H1 (cell line): ENCODE data around the gene GOLGB1. TPM values are rescaled to one million over a fixed set of nuclear protein-coding genes. Genes with fewer than 3 reads are reported as not detected.

Source experiments
- CTCF ChIA-PET: fragments of 300-600 bp; sonication (Branson Sonifier 250); formaldehyde crosslinking; loops from one replicate; lab custom pipeline; 2021; ENCODE audit not compliant: partially characterized antibody; lab: Charles Lee
- POLR2A ChIA-PET: fragments of 300-600 bp; sonication (Branson Sonifier 250); formaldehyde crosslinking; loops from one replicate; lab custom pipeline; 2021; ENCODE audit warnings: inconsistent platforms; ENCODE audit not compliant: partially characterized antibody; lab: Charles Lee
- DNase-seq, 2 experiments: peaks; one replicate each; pipeline versions ENCODE4 v3.0.0 to v3.0.0-alpha.2; 2010 to 2022; ENCODE audit warnings: low spot score in 2 of 2, low read depth in 1 of 2, mixed read lengths in 1 of 2
- FAIRE-seq: peaks from 2 replicates; lab custom pipeline; 2011; peaks lifted over from hg19 to GRCh38; lab: Jason Lieb, UNC
- H2AFZ ChIP-seq: 2 replicates; pipeline ENCODE4 v1.8.1; 2012; ENCODE audit warnings: low read length, inconsistent platforms
- H2AK5ac ChIP-seq: 2 replicates; pipeline ENCODE4 v1.6.1; 2013; ENCODE audit warnings: low read depth, low read length
- H2BK120ac ChIP-seq: replicated peaks from 2 replicates; pipeline ENCODE3; 2013; ENCODE audit warnings: low read depth, low read length, inconsistent platforms
- H2BK12ac ChIP-seq: 2 replicates; pipeline ENCODE4 v1.6.1; 2013; ENCODE audit warnings: low read depth, low read length
- H2BK15ac ChIP-seq: 2 replicates; pipeline ENCODE4 v1.6.1; 2013; ENCODE audit warnings: low read length
- H2BK20ac ChIP-seq: 2 replicates; pipeline ENCODE4 v1.6.1; 2013; ENCODE audit warnings: low read length
- H2BK5ac ChIP-seq: 2 replicates; pipeline ENCODE4 v1.6.1; 2013; ENCODE audit warnings: low read depth, low read length
- H3K14ac ChIP-seq: 2 replicates; pipeline ENCODE4 v1.6.1; 2013; ENCODE audit warnings: inconsistent platforms; ENCODE audit not compliant: insufficient read length
- H3K18ac ChIP-seq: 2 replicates; pipeline ENCODE4 v1.6.1; 2013; ENCODE audit warnings: low read length; ENCODE audit errors: extremely low read depth
- H3K23ac ChIP-seq: 2 replicates; pipeline ENCODE4 v1.6.1; 2013; ENCODE audit warnings: inconsistent platforms; ENCODE audit not compliant: insufficient read length
- H3K23me2 ChIP-seq: 2 replicates; pipeline ENCODE4 v1.6.1; 2013; ENCODE audit warnings: low read depth, low read length
- H3K27ac ChIP-seq: 2 replicates; pipeline ENCODE4 v1.6.1; 2011; ENCODE audit warnings: low read depth, low read length, inconsistent platforms
- H3K27me3 ChIP-seq, 4 experiments: replicated peaks in 1 of 4; 1 replicate in 1 of 4; 2 replicates in 3 of 4; pipeline versions ENCODE4 v1.6.1 to v1.8.1; 2011 to 2013; ENCODE audit warnings: low read length in 3 of 4, mild to moderate bottlenecking in 3 of 4, inconsistent platforms in 2 of 4, mixed read lengths in 2 of 4, moderate library complexity in 1 of 4; ENCODE audit not compliant: control insufficient read depth in 3 of 4, insufficient read depth in 3 of 4; ENCODE audit errors: extremely low read depth in 1 of 4
- H3K36me3 ChIP-seq, 4 experiments: 2 replicates each; pipeline versions ENCODE4 v1.6.1 to v1.8.1; 2011 to 2013; ENCODE audit warnings: mild to moderate bottlenecking in 4 of 4, low read length in 3 of 4, moderate library complexity in 2 of 4, control low read depth in 1 of 4, inconsistent platforms in 1 of 4; ENCODE audit not compliant: insufficient read depth in 4 of 4, control insufficient read depth in 2 of 4
- H3K4ac ChIP-seq: replicated peaks from 2 replicates; pipeline ENCODE3; 2013; ENCODE audit warnings: low read length, low read depth, mixed read lengths, inconsistent platforms; ENCODE audit not compliant: insufficient read length
- H3K4me1 ChIP-seq, 4 experiments: replicated peaks in 1 of 4; 1 replicate in 1 of 4; 2 replicates in 3 of 4; pipeline versions ENCODE4 v1.6.1 to v1.8.1; 2011 to 2013; ENCODE audit warnings: low read length in 3 of 4, inconsistent platforms in 2 of 4, mixed read lengths in 1 of 4; ENCODE audit not compliant: insufficient read depth in 4 of 4, control insufficient read depth in 3 of 4
- H3K4me2 ChIP-seq, 2 experiments: 2 replicates each; pipeline versions ENCODE4 v1.6.1 to v1.8.1; 2011 to 2013; ENCODE audit warnings: low read depth in 2 of 2, low read length in 2 of 2, control low read depth in 1 of 2, inconsistent platforms in 1 of 2, mild to moderate bottlenecking in 1 of 2; ENCODE audit not compliant: insufficient read depth in 1 of 2
- H3K4me3 ChIP-seq, 4 experiments: fragments of 200-600, 300-600 bp in 1 of 4; sonication (generic), shearing (Covaris generic), sonication (Bioruptor Twin) in 1 of 4; 2 replicates each; pipeline versions ENCODE4 v1.5.1 to v1.8.1; 2011 to 2016; ENCODE audit warnings: low read length in 4 of 4, low read depth in 3 of 4, control low read depth in 2 of 4, inconsistent platforms in 2 of 4, mild to moderate bottlenecking in 2 of 4, mixed read lengths in 1 of 4, moderate library complexity in 1 of 4; ENCODE audit not compliant: insufficient read depth in 2 of 4; ENCODE audit errors: extremely low read depth in 1 of 4
- H3K56ac ChIP-seq: replicated peaks from 2 replicates; pipeline ENCODE3; 2013; ENCODE audit warnings: low read depth, mild to moderate bottlenecking, mixed read lengths, low read length, inconsistent platforms; ENCODE audit not compliant: insufficient read length
- H3K79me1 ChIP-seq: 2 replicates; pipeline ENCODE4 v1.6.1; 2013; ENCODE audit warnings: low read depth, low read length, control low read depth
- H3K79me2 ChIP-seq, 2 experiments: 2 replicates each; pipeline versions ENCODE4 v1.6.1 to v1.8.1; 2012 to 2013; ENCODE audit warnings: low read length in 2 of 2, mild to moderate bottlenecking in 2 of 2, inconsistent platforms in 1 of 2; ENCODE audit not compliant: insufficient read depth in 2 of 2, control insufficient read depth in 1 of 2
- H3K9ac ChIP-seq, 4 experiments: replicated peaks in 1 of 4; 1 replicate in 1 of 4; 2 replicates in 3 of 4; pipeline versions ENCODE4 v1.6.1 to v1.8.1; 2011 to 2013; ENCODE audit warnings: low read depth in 3 of 4, low read length in 3 of 4, control low read depth in 2 of 4, mild to moderate bottlenecking in 2 of 4, moderate library complexity in 2 of 4, inconsistent platforms in 1 of 4; ENCODE audit errors: extremely low read depth in 1 of 4
- H3K9me3 ChIP-seq, 2 experiments: 2 replicates each; pipeline versions ENCODE4 v1.6.1 to v1.8.1; 2012 to 2013; ENCODE audit warnings: mild to moderate bottlenecking in 2 of 2, moderate library complexity in 2 of 2, control low read depth in 1 of 2, inconsistent platforms in 1 of 2, low read depth in 1 of 2, low read length in 1 of 2, mixed read lengths in 1 of 2; ENCODE audit not compliant: insufficient read depth in 2 of 2
- H4K20me1 ChIP-seq, 2 experiments: replicated peaks in 1 of 2; 2 replicates each; pipeline versions ENCODE3 to v1.8.1; 2011 to 2013; ENCODE audit warnings: inconsistent platforms in 2 of 2, low read length in 2 of 2, mild to moderate bottlenecking in 1 of 2; ENCODE audit not compliant: insufficient read depth in 2 of 2, control insufficient read depth in 1 of 2
- H4K5ac ChIP-seq: 2 replicates; pipeline ENCODE4 v1.6.1; 2013; ENCODE audit warnings: low read length, low read depth, mixed read lengths, inconsistent platforms; ENCODE audit not compliant: insufficient read length
- H4K8ac ChIP-seq: 2 replicates; pipeline ENCODE4 v1.8.0; 2013; ENCODE audit warnings: mild to moderate bottlenecking, moderate library complexity, low read length, inconsistent platforms; ENCODE audit not compliant: insufficient read depth; ENCODE audit errors: extremely low read depth
- H4K91ac ChIP-seq: replicated peaks from 2 replicates; pipeline ENCODE3; 2013; ENCODE audit warnings: low read length, mixed read lengths, inconsistent platforms; ENCODE audit not compliant: insufficient read length
- ATF2 ChIP-seq: IDR thresholded peaks from 2 replicates; pipeline ENCODE4 v1.6.1; 2012; ENCODE audit warnings: low read length, inconsistent platforms
- BCL11A ChIP-seq, 2 experiments: IDR thresholded peaks; one replicate each; pipeline ENCODE4 v1.6.1; 2011; ENCODE audit warnings: low read depth in 2 of 2, low read length in 2 of 2, mild to moderate bottlenecking in 2 of 2
- BRCA1 ChIP-seq: IDR thresholded peaks from 2 replicates; pipeline ENCODE4 v1.6.1; 2012; ENCODE audit warnings: low read depth, low read length, improper control_type of control experiment
- CHD1 ChIP-seq: IDR thresholded peaks from 2 replicates; pipeline ENCODE4 v1.6.1; 2012; ENCODE audit warnings: low read depth, low read length, improper control_type of control experiment
- CREB1 ChIP-seq: IDR thresholded peaks from 2 replicates; pipeline ENCODE4 v1.6.1; 2012; ENCODE audit warnings: inconsistent platforms
- HDAC2 ChIP-seq, 2 experiments: fragments of 300-600 bp in 1 of 2; sonication (generic) in 1 of 2; IDR thresholded peaks; 2 replicates each; pipeline ENCODE4 v1.6.1; 2011 to 2012; ENCODE audit warnings: low read depth in 2 of 2, low read length in 2 of 2, mild to moderate bottlenecking in 2 of 2, moderate library complexity in 2 of 2, borderline replicate concordance in 1 of 2, inconsistent platforms in 1 of 2
- KDM5A ChIP-seq: fragments of 200-600 bp; IDR thresholded peaks from 2 replicates; pipeline ENCODE4 v1.7.1; 2012; ENCODE audit warnings: mild to moderate bottlenecking, low read length, inconsistent platforms, mixed read lengths
- MAFK ChIP-seq: IDR thresholded peaks from 2 replicates; pipeline ENCODE4 v1.6.1; 2012; ENCODE audit warnings: low read depth, mild to moderate bottlenecking, improper control_type of control experiment, low read length
- POLR2A ChIP-seq, 2 experiments: IDR thresholded peaks; 1 replicate in 1 of 2; 2 replicates in 1 of 2; pipeline ENCODE4 v1.6.1; 2011; ENCODE audit warnings: low read depth in 2 of 2, low read length in 2 of 2, mild to moderate bottlenecking in 2 of 2; ENCODE audit errors: control extremely low read depth in 1 of 2
- SIX5 ChIP-seq: IDR thresholded peaks from 2 replicates; pipeline ENCODE4 v1.6.1; 2011; ENCODE audit warnings: mild to moderate bottlenecking, low read depth, low read length
- TBP ChIP-seq: IDR thresholded peaks from 2 replicates; pipeline ENCODE4 v1.6.1; 2011; ENCODE audit warnings: low read depth, low read length, improper control_type of control experiment
- TEAD4 ChIP-seq: IDR thresholded peaks from 2 replicates; pipeline ENCODE4 v1.6.1; 2012; ENCODE audit warnings: low read depth, low read length, inconsistent platforms, mixed read lengths
- YY1 ChIP-seq: IDR thresholded peaks from 2 replicates; pipeline ENCODE4 v1.6.1; 2011; ENCODE audit warnings: low read depth, mild to moderate bottlenecking, low read length
- ZNF274 ChIP-seq: IDR thresholded peaks from 2 replicates; pipeline ENCODE4 v1.7.0; 2012; ENCODE audit warnings: low read length, borderline replicate concordance; ENCODE audit errors: extremely low read depth
- WGBS, 2 experiments: shearing (Covaris generic) in 1 of 2; methylation state at CpG; one replicate each; pipeline versions ENCODE4 v1.1.6 to v1.1.7; 2013 to 2015; ENCODE audit warnings: low lambda C conversion rate in 2 of 2, mixed read lengths in 2 of 2, inconsistent platforms in 1 of 2, low coverage in 1 of 2, missing lambda C conversion rate in 1 of 2; ENCODE audit not compliant: insufficient replicate concordance in 2 of 2, insufficient coverage in 1 of 2, insufficient read length in 1 of 2; ENCODE audit errors: extremely low coverage in 1 of 2, missing lambda C conversion rate in 1 of 2; 5-methylcytosine and 5-hydroxymethylcytosine counted together
- polyA plus RNA-seq, 7 experiments: library from polyadenylated mRNA; depleted of rRNA in 3 of 7; stranded (reverse) in 5 of 7; unstranded in 2 of 7; fragments of >200 nt in 5 of 7; fragments of 200-250 nt in 2 of 7; gene quantifications; 1 replicate in 5 of 7; 2 replicates in 1 of 7; 4 replicates in 1 of 7; pipeline versions ENCODE4 v1.2.1 to v1.2.3, GENCODE V29; 2011 to 2013; ENCODE audit warnings: missing spikeins in 2 of 7, mixed read lengths in 2 of 7
- total RNA-seq: library from RNA; stranded (reverse); fragmentation: NEBNext Ultra II Directional; extraction: Animal tissue kit (Norgen Biotek cat#: 25700); gene quantifications from 2 replicates; pipeline ENCODE4 v1.2.1, GENCODE V29; 2021

GOLGB1 gene
- total and polyA plus RNA-seq, 2 of the 8 experiments (the other 6 are each of a cell fraction or from before 2014, with no cell fraction given): 5.9 to 28.5 TPM

GRCh38 chr3:121619691-121620090 is 129.8 kb downstream of the GOLGB1 start:
- no peak for DNase-seq
- no peaks in the 10 kb centered on the region for H3K9me3 ChIP-seq
- no peak for TF ChIP-seq BRCA1
- TF ChIP-seq KDM5A: no peak
- no peak for TF ChIP-seq SIX5
- no peak for TF ChIP-seq CREB1
- no peak for TF ChIP-seq TEAD4
- TF ChIP-seq CHD1: no peak
- TF ChIP-seq BCL11A (IDR thresholded peaks at IDR 0.05; ENCODE audit: low read depth in 2 of 2, low read length in 2 of 2): no peak
- no peak for TF ChIP-seq ZNF274
- TF ChIP-seq TBP: no peak
- TF ChIP-seq YY1: no peak
- TF ChIP-seq HDAC2 (IDR thresholded peaks at IDR 0.05; ENCODE audit: borderline replicate concordance in 1 of 2, low read depth in 2 of 2, low read length in 2 of 2): no peak
- TF ChIP-seq POLR2A (IDR thresholded peaks at IDR 0.05; ENCODE audit: control extremely low read depth in 1 of 2, low read depth in 2 of 2, low read length in 2 of 2): no peak
- no peak for TF ChIP-seq ATF2
- TF ChIP-seq MAFK: no peak

More at GRCh38 chr3:121619691-121620090, 129.8 kb downstream of the GOLGB1 start:
- H4K8ac ChIP-seq: no peak overlapping the region
- no peak overlapping the region for H3K4me3 ChIP-seq
- H3K14ac ChIP-seq: no peak overlapping the region
- peaks cover 0 to 4% (median 0%) of the 10 kb centered on the region in 4 experiments; a peak in 2 of 7 replicates for H3K4me1 ChIP-seq
- H3K56ac ChIP-seq: no peak overlapping the region
- H3K79me2 ChIP-seq: no peaks in the 10 kb centered on the region
- 96% methylated on average over 2 of the region's 2 CpGs; no CpG with 5 or more reads in 1 of the 2 experiments for WGBS, 2 experiments
- H2BK15ac ChIP-seq: no peak overlapping the region
- H3K27me3 ChIP-seq: no peaks in the 10 kb centered on the region
- no peak overlapping the region for H3K9ac ChIP-seq
- no peak overlapping the region for H4K5ac ChIP-seq
- no peaks in the 10 kb centered on the region for H4K20me1 ChIP-seq
- H3K4ac ChIP-seq: no peak overlapping the region
- no peak overlapping the region for H3K18ac ChIP-seq
- no peak overlapping the region for H2AFZ ChIP-seq
- H3K27ac ChIP-seq: no peak overlapping the region
- no peak overlapping the region for H2BK20ac ChIP-seq
- H3K36me3 ChIP-seq: no peaks in the 10 kb centered on the region
- no peak for FAIRE-seq
- no peak overlapping the region for H2AK5ac ChIP-seq
- no peak overlapping the region for H3K23ac ChIP-seq
- H3K79me1 ChIP-seq: no peaks in the 10 kb centered on the region
- no peaks in the 10 kb centered on the region for H3K23me2 ChIP-seq
- POLR2A ChIA-PET: interaction anchor here (1.6 kb wide), 1 partner anchor 22 kb away, joined by 3 read pairs; no protein-coding TSS in a partner anchor
- no peak overlapping the region for H2BK12ac ChIP-seq
- H3K4me2 ChIP-seq: no peak overlapping the region
- H2BK5ac ChIP-seq: no peak overlapping the region
- CTCF ChIA-PET: interaction anchor here (0.8 kb wide), 1 partner anchor 73 kb away, joined by 4 read pairs; no protein-coding TSS in a partner anchor
- no peak overlapping the region for H2BK120ac ChIP-seq
- no peak overlapping the region for H4K91ac ChIP-seq
